ENCODE measurements around the gene AACS. TPM values are rescaled to one million over a fixed set of nuclear protein-coding genes. Genes with fewer than 3 reads are reported as not detected.
"Not testable (repeated sequence)": the region's sequence is repeated elsewhere in the genome, so short reads cannot be mapped to it uniquely, and the experiment has no call there.

AACS gene
- total RNA-seq, 1 donor from 2014 or later: 25.7 TPM

DNA sequence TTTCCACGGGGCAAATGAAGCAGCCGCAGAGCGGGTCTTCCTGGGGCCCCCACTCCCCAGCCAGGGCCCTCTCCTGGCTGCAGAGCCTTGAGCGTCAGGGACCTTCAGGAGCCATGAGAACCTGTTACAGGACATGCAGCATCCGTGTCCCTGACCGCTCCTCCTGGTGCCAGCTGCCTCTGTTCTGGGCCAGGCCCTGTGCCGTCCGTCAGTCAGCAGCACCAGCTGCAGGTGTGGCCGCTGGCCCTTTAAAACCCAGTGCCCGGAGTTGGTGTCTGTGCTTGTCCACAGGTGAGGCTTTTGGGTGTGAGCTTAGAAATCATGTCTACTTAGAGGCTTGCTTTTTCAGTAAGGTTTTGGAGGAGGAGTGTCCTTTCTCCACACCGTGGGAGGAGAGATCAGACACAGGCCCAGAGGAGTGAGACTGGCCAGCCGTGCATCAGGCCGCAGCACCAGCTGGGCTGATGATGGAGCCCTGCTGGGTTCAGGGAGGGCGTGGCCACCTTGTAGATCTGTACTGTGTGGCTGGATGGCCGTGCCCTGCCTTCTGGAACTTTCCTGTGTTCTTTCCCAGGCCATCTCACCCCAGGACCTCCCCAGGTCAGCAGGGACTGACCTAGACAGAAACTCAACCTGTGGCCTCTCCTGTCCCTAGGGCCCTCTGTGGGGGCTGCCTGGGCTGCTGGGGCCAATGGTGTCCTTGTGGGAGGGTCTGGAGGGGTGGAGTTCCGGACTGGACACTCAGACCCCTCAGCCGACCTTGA lies 27.1 kb downstream of the AACS start:
- no peak for DNase-seq

DNA sequence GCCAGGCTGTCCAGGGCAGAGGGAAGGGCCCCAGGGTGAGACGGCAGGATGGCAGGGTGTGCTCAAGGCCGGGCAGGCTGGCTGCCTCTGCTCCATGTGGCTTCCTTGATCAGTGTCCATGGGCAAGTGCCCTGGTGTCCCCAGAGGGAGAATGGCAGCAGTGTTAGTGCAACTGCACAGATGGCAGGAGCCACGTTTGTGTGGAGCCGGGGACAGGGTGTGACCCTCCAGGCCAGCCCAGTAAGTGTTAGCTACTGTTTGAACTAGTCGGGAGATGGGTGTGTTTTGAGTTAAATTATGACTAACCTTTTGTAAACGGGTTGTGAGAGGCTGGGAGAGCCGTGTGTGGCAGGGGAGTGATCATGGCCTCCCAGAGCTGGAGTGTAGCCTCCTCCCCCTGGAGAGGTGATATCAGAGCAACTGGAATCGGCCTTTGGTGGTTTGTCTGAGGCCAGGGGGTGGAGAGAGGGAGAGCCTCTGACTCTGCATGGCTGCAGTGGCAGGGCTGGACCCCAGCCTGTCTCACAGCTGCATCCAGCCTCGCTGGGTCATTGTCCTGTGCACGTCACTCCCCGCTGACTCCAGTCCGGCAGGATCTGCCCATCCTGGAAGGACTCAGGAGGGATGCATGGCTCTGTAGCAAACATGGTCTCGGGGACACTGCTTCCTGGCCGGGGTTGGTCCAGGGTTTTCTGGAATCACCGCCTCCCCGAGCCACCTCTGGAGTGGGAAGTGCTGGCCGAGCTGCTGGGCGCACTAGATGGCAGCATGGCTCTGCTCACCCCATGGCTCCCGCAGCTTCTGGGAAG lies 27.8 kb downstream of the AACS start:
- DNase-seq: peak; percentile 73

GRCh38 chr12:125093681-125094330 lies 28.6 kb downstream of the AACS start:
- DNase-seq: peak; percentile 73

- no peak for DNase-seq
Measured at GRCh38 chr12:125096894-125097293, 31.7 kb downstream of the AACS start.

DNA sequence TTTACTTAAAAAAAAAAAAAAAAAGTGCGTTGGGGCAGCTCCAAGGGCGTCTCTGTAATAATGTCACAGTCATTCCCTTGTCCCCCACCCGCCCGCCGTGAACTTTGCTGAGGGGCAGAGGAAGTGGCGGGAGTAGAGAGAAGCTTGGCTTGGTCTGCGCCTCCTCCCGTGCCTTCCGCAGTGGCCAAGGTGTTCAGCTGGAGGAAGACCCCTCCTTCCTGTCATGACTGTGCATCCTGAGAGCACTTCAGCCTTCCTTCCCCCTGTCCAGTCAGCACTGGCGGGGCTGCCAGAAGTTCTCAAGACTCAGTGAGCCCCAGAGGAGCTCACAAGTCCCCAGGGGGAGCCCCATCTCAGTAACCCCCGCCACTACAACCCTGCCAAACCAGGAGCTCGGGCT lies 32.2 kb downstream of the AACS start:
- no peak for DNase-seq

GRCh38 chr12:125098676-125099408 lies 33.6 kb downstream of the AACS start:
- no peak for DNase-seq

- DNase-seq: no peak
Measured at GRCh38 chr12:125099409-125099782, 34.2 kb downstream of the AACS start.

GRCh38 chr12:125100551-125101434 lies 35.6 kb downstream of the AACS start:
- no peak for DNase-seq

GRCh38 chr12:125104982-125105381 lies 39.7 kb downstream of the AACS start:
- no peak for DNase-seq

DNA sequence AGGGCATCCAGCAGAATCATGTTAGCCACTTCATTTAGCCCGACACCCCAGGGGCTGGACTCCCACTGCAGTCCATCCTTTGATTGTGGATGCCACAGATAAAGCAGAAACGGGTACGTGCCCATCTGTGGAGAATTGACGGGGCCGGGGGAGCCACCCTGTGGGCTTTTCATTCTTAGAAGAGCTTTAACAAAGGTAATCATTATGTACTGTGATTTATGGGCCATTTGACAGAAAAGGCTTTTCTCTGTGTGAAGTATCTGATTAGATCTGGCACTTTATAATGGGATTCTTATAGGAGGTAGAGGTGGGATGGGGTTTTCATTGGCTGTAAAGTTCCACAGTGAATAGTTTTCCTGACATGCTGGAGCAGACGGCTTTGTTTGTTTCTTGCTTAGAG lies 40.4 kb downstream of the AACS start:
- DNase-seq: no peak

DNA sequence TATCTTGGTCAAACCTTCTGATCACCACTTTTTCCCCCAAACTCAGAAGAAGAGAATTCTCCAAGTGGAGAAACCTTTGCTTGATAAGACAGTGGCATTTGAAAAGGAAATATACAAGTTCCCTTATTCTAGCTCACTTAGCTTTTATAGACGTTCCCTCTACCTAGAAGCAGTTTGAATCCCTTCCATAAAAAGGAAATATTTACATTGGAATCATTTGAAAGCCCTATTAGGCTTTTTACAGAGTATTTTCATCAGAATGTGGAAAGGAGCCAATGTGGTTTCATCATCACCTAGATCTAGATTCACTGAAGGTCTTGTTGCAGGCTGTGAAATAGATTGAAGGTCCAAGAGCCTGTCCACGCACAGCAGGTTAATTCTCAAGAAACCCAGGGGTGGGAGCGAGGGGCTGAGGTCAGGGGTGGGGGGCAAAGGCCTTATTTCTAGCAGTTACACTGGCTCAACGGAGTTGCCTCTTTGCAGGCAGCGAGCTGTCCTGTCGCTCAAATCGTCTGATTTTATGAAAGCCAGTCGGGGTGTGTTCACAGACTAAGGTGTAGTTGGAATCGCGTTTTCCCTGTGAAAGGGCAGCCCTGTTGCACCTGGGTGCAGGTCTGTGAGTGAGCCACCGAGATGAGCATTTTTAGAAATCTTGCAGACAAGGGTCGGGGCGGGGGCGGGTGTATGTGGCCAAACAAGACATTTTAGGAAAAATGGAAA lies 45.6 kb downstream of the AACS start:
- no peak for DNase-seq

DNA sequence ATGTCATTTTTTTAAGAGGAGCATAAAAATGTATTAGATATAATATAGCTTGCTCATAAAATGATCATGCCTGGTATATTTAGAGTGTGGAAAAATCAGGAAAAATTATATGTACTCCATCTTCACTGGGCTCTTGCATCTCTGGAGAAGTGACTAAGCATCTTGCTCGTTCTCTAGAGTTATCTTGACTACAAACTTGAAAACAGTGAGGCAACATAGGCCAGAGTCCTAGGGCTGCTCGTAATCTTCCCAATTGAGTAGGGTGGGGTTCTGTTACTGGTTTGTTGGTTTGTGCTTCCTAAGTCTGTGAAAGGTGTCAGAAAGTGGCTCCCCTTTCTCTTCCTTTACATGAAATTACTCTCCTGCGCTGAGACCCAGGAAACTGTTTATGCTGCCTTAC lies 46.2 kb downstream of the AACS start:
- DNase-seq: no peak

GRCh38 chr12:125112614-125113013 lies 47.4 kb downstream of the AACS start:
- DNase-seq: not testable (repeated sequence)

DNA sequence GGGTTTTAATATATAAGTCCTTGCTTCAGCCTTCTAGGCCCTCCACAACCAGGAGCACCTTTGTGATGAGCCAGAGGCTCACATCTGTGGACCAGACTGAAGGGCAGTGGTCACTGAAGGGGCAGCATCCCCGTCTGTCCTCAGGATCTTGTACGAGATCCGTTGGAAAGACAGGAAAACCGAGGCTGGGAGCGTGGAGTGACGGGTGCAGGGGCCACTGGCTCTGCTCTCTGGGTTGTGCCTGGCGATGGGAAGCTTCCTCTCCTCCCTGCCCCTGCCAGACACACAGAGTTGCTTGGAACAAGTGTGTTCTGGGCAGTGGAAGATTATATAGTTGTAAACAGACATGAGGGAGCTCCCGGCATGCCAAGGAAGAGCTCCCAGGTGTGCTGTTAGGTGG lies 48.0 kb downstream of the AACS start:
- no peak for DNase-seq

GRCh38 chr12:125113789-125114188 lies 48.6 kb downstream of the AACS start:
- no peak for DNase-seq

DNA sequence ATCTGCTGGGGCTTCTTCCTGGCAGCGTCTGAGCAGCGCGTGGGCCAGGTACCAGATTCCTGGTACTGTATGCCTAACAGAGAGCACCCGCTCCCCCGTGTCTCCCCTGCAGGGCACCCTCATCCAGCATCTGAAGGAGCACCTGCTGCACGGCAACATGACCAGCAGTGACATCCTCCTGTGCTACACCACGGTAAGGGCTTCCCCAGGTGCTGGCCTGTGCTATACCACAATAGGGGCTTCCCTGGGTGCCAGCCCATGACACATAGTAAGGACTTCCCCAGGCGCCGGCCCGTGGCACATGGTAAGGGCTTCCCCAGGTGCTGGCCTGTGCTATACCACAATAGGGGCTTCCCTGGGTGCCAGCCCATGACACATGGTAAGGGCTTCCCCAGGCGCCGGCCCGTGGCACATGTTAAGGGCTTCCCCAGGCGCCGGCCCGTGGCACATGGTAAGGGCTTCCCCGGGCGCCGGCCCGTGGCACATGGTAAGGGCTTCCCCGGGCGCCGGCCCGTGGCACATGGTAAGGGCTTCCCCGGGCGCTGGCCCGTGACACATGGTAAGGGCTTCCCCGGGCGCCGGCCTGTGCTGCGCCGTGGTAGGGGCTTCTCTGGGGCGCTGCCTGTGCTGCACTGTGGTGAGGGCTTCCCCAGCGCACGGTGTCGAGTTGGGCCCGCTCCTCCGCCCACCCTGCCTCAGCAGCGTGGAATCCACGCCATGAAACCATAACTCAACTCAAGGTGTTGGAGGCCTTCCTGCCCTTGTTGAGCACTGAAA lies 49.3 kb downstream of the AACS start:
- DNase-seq: no peak

DNA sequence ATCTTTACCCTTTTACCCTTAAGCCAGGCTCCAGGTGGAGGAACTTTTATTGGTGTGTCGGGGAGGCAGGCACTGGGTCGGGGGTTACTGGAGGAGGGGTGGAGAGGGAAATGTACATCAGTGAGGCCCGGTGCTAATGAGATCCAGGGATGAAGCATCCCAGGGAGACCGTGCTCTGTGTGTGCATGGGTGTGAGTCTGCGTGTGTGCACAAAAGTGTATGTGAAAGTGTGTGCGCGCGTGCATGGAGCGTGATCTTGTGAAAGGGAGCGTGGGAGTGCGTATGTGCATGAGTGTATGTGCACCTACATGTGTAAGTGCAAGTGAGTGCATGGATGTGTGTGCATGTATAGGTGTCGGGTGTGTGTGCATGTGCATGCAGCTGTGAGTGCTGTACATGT lies 55.3 kb downstream of the AACS start:
- DNase-seq: no peak

- no peak for DNase-seq
Measured at GRCh38 chr12:125121106-125121505, 55.9 kb downstream of the AACS start.

- DNase-seq: no peak
Measured at GRCh38 chr12:125122668-125123067, 57.4 kb downstream of the AACS start.

All from occipital lobe (tissue), 2 donors.